Epithelial cell of esophagus (primary cell): Measurements from ENCODE around the gene LPCAT3.

Experiments
- DNase-seq: peaks from one replicate; pipeline ENCODE4 v3.0.0; 2010; ENCODE audit warnings: low read depth
- H3K4me3 ChIP-seq: 2 replicates; pipeline ENCODE4 v1.5.1; 2011; ENCODE audit warnings: mild to moderate bottlenecking, low read length, control low read depth
- CTCF ChIP-seq: IDR thresholded peaks from 2 replicates; pipeline ENCODE4 v1.5.1; 2011; ENCODE audit warnings: low read depth, mild to moderate bottlenecking, low read length, control low read depth, inconsistent platforms; ENCODE audit not compliant: insufficient read depth; ENCODE audit errors: missing control alignments

LPCAT3 gene

GRCh38 chr12:6952121-6952862 lies 66.0 kb downstream of the LPCAT3 start:
- DNase-seq, result no peak
- TF ChIP-seq CTCF, result no peak
- H3K4me3 ChIP-seq, result no peak overlapping the region

GRCh38 chr12:6951551-6952120 lies 66.6 kb downstream of the LPCAT3 start:
- no peak for TF ChIP-seq CTCF
- no peak overlapping the region for H3K4me3 ChIP-seq
- DNase-seq, result no peak

GRCh38 chr12:6950811-6951540 lies 67.3 kb downstream of the LPCAT3 start, which contains the start of gene PTPN6:
Gene PTPN6 (plus strand): TSS chr12:6951356. CDS start chr12:6951513, 157 bp downstream.
- TF ChIP-seq CTCF, result no peak
- H3K4me3 ChIP-seq, result no peak within 1 kb of the TSS
- DNase-seq, result no peak

GRCh38 chr12:6950401-6950801 lies 67.9 kb downstream of the LPCAT3 start:
- TF ChIP-seq CTCF, result no peak
- no peak overlapping the region for H3K4me3 ChIP-seq
- DNase-seq, result no peak

GRCh38 chr12:6948873-6949594 lies 69.2 kb downstream of the LPCAT3 start:
- TF ChIP-seq CTCF, result no peak
- DNase-seq, result no peak
- no peak overlapping the region for H3K4me3 ChIP-seq

- H3K4me3 ChIP-seq, result no peak overlapping the region
- DNase-seq, result no peak
- TF ChIP-seq CTCF, result no peak
Measured at GRCh38 chr12:6947615-6948014, 70.7 kb downstream of the LPCAT3 start.
